BLaER1 treated with 17β-estradiol and CSF1 and Interleukin-3, amounts not matched to agents 10 nM and 100 nM (cell line): ENCODE results near the gene KCNH6.

ENCODE experiments used
- H3K27ac ChIP-seq, 11 experiments: shearing (Covaris generic); formaldehyde crosslinking; 2 replicates each; pipeline ENCODE4 v1.8.1; 2022
- H3K27me3 ChIP-seq, 11 experiments: shearing (Covaris generic); formaldehyde crosslinking; 2 replicates each; pipeline ENCODE4 v1.8.1; 2022
- H3K36me3 ChIP-seq, 11 experiments: shearing (Covaris generic); formaldehyde crosslinking; 2 replicates each; pipeline ENCODE4 v1.8.1; 2022
- H3K4me1 ChIP-seq, 10 experiments: shearing (Covaris generic); formaldehyde crosslinking; 2 replicates each; pipeline ENCODE4 v1.8.1; 2022
- H3K4me2 ChIP-seq, 11 experiments: shearing (Covaris generic); formaldehyde crosslinking; 2 replicates each; pipeline ENCODE4 v1.8.1; 2022
- H3K4me3 ChIP-seq, 10 experiments: shearing (Covaris generic); formaldehyde crosslinking; 2 replicates each; pipeline ENCODE4 v1.8.1; 2022
- H3K9ac ChIP-seq, 11 experiments: shearing (Covaris generic); formaldehyde crosslinking; 2 replicates each; pipeline ENCODE4 v1.8.1; 2022
- H3K9me3 ChIP-seq, 11 experiments: shearing (Covaris generic); formaldehyde crosslinking; replicated peaks in 1 of 11; 2 replicates each; pipeline ENCODE4 v1.8.1; 2022
- H4K20me1 ChIP-seq, 11 experiments: shearing (Covaris generic); formaldehyde crosslinking; 2 replicates each; pipeline ENCODE4 v1.8.1; 2022
- Cebpa-rat ChIP-seq, 11 experiments: shearing (Covaris generic); IDR thresholded peaks; 2 replicates each; pipeline ENCODE4 v1.8.1; 2022

The KCNH6 gene

GRCh38 chr17:63483038-63483437, 40.1 kb upstream of the KCNH6 start:
- peaks cover 18 to 33% (median 25%) of the 10 kb centered on the region in 10 experiments for H3K4me1 ChIP-seq
- peaks cover 3 to 11% (median 8%) of the 10 kb centered on the region in 11 experiments; a peak in 20 of 22 replicates for H3K27me3 ChIP-seq
- H3K4me3 ChIP-seq, result no peak overlapping the region
- peaks cover 0 to 82% (median 0%) of the 10 kb centered on the region in 11 experiments; a peak in 4 of 22 replicates for H3K36me3 ChIP-seq
- no peak for TF ChIP-seq Cebpa-rat (IDR thresholded peaks at IDR 0.05)
- H3K9ac ChIP-seq, result no peak overlapping the region
- no peaks in the 10 kb centered on the region for H3K9me3 ChIP-seq
- no peak overlapping the region for H3K27ac ChIP-seq
- H3K4me2 ChIP-seq, result no peak overlapping the region
- H4K20me1 ChIP-seq, result peaks cover 0 to 16% (median 6%) of the 10 kb centered on the region in 11 experiments; a peak in 13 of 22 replicates

- no peak overlapping the region for H3K27ac ChIP-seq
- no peak overlapping the region for H3K9ac ChIP-seq
- H3K4me1 ChIP-seq, result peaks cover 9 to 24% (median 16%) of the 10 kb centered on the region in 10 experiments; a peak in 19 of 20 replicates
- H3K9me3 ChIP-seq, result no peaks in the 10 kb centered on the region
- H4K20me1 ChIP-seq, result peaks cover 0 to 13% (median 0%) of the 10 kb centered on the region in 11 experiments; a peak in 7 of 22 replicates
- H3K36me3 ChIP-seq, result peaks cover 0 to 91% (median 0%) of the 10 kb centered on the region in 11 experiments; a peak in 4 of 22 replicates
- H3K4me2 ChIP-seq, result no peak overlapping the region
- peaks cover 0 to 2% (median 0%) of the 10 kb centered on the region in 11 experiments; a peak in 1 of 22 replicates for H3K27me3 ChIP-seq
- TF ChIP-seq Cebpa-rat (IDR thresholded peaks at IDR 0.05), result no peak
- no peak overlapping the region for H3K4me3 ChIP-seq
These were observed 39.2 kb upstream of the KCNH6 start for GRCh38 chr17:63483655-63484575.

- Histone ChIP-seq H3K27me3 (no peaks in the 10 kb centered on the region), H4K20me1 (peaks cover 0 to 7% (median 0%) of the 10 kb centered on the region in 11 experiments; a peak in 4 of 22 replicates), H3K4me2 (no peak overlapping the region), H3K9ac (no peak overlapping the region), H3K36me3 (peaks cover 0 to 97% (median 0%) of the 10 kb centered on the region in 11 experiments; a peak in 4 of 22 replicates), H3K4me1 (peaks cover 0 to under 1% (median 0%) of the 10 kb centered on the region in 10 experiments; a peak in 3 of 20 replicates), H3K27ac (no peak overlapping the region), H3K9me3 (no peaks in the 10 kb centered on the region), H3K4me3 (no peak overlapping the region)
- no peak for TF ChIP-seq Cebpa-rat (IDR thresholded peaks at IDR 0.05)
These were observed 36.7 kb upstream of the KCNH6 start for GRCh38 chr17:63486317-63487013.

GRCh38 chr17:63487014-63487339, 36.2 kb upstream of the KCNH6 start:
- Histone ChIP-seq H3K36me3 (peaks cover 0 to 97% (median 0%) of the 10 kb centered on the region in 11 experiments; a peak in 4 of 22 replicates), H3K4me2 (no peak overlapping the region), H3K4me3 (no peak overlapping the region), H3K9ac (no peak overlapping the region), H3K4me1 (no peaks in the 10 kb centered on the region; a peak in 1 of 20 replicates), H3K9me3 (no peaks in the 10 kb centered on the region), H3K27ac (no peak overlapping the region), H4K20me1 (peaks cover 0 to 7% (median 0%) of the 10 kb centered on the region in 11 experiments; a peak in 4 of 22 replicates), H3K27me3 (no peaks in the 10 kb centered on the region)
- TF ChIP-seq Cebpa-rat (IDR thresholded peaks at IDR 0.05), result no peak

- Histone ChIP-seq H3K27me3 (no peaks in the 10 kb centered on the region), H3K4me3 (no peak overlapping the region), H3K27ac (no peak overlapping the region), H4K20me1 (peaks cover 0 to 11% (median 0%) of the 10 kb centered on the region in 11 experiments; a peak in 1 of 22 replicates), H3K9ac (no peak overlapping the region), H3K9me3 (no peaks in the 10 kb centered on the region), H3K4me2 (no peak overlapping the region), H3K36me3 (peaks cover 0 to 96% (median 0%) of the 10 kb centered on the region in 11 experiments; a peak in 4 of 22 replicates), H3K4me1 (no peaks in the 10 kb centered on the region; a peak in 1 of 20 replicates)
- TF ChIP-seq Cebpa-rat (IDR thresholded peaks at IDR 0.05), result no peak
These were observed 34.3 kb upstream of the KCNH6 start for GRCh38 chr17:63488851-63489250.

GRCh38 chr17:63489291-63489690, 33.9 kb upstream of the KCNH6 start:
- H3K27ac ChIP-seq, result no peak overlapping the region

GRCh38 chr17:63490329-63490728, 32.8 kb upstream of the KCNH6 start:
- H3K9ac ChIP-seq, result no peak overlapping the region
- no peak overlapping the region for H3K4me3 ChIP-seq
- H3K27me3 ChIP-seq, result no peaks in the 10 kb centered on the region
- no peak overlapping the region for H3K27ac ChIP-seq
- TF ChIP-seq Cebpa-rat (IDR thresholded peaks at IDR 0.05), result no peak
- no peak overlapping the region for H3K4me2 ChIP-seq
- no peaks in the 10 kb centered on the region; a peak in 1 of 20 replicates for H3K4me1 ChIP-seq
- peaks cover 0 to 96% (median 0%) of the 10 kb centered on the region in 11 experiments; a peak in 4 of 22 replicates for H3K36me3 ChIP-seq
- H4K20me1 ChIP-seq, result peaks cover 0 to 11% (median 0%) of the 10 kb centered on the region in 11 experiments; a peak in 1 of 22 replicates
- H3K9me3 ChIP-seq, result no peaks in the 10 kb centered on the region

More at GRCh38 chr17:63489291-63489690, 33.9 kb upstream of the KCNH6 start:
- Histone ChIP-seq H3K9ac (no peak overlapping the region), H3K4me1 (no peaks in the 10 kb centered on the region; a peak in 1 of 20 replicates), H3K27me3 (no peaks in the 10 kb centered on the region), H3K9me3 (no peaks in the 10 kb centered on the region), H3K36me3 (peaks cover 0 to 96% (median 0%) of the 10 kb centered on the region in 11 experiments; a peak in 4 of 22 replicates), H4K20me1 (peaks cover 0 to 11% (median 0%) of the 10 kb centered on the region in 11 experiments; a peak in 1 of 22 replicates), H3K4me2 (no peak overlapping the region), H3K4me3 (no peak overlapping the region)
- TF ChIP-seq Cebpa-rat (IDR thresholded peaks at IDR 0.05), result no peak

GRCh38 chr17:63490858-63491400, 32.2 kb upstream of the KCNH6 start:
- H3K9ac ChIP-seq, result no peak overlapping the region
- TF ChIP-seq Cebpa-rat (IDR thresholded peaks at IDR 0.05), result no peak
- no peaks in the 10 kb centered on the region; a peak in 1 of 20 replicates for H3K4me1 ChIP-seq
- H3K4me3 ChIP-seq, result no peak overlapping the region
- H3K36me3 ChIP-seq, result peaks cover 0 to 97% (median 0%) of the 10 kb centered on the region in 11 experiments; a peak in 4 of 22 replicates
- no peaks in the 10 kb centered on the region for H3K9me3 ChIP-seq
- H3K27ac ChIP-seq, result no peak overlapping the region
- H3K4me2 ChIP-seq, result no peak overlapping the region
- H3K27me3 ChIP-seq, result no peaks in the 10 kb centered on the region
- H4K20me1 ChIP-seq, result peaks cover 0 to 11% (median 0%) of the 10 kb centered on the region in 11 experiments; a peak in 1 of 22 replicates
